Natural killer cell (primary cell): ENCODE measurements around the gene PEX12. TPM values are rescaled to one million over a fixed set of nuclear protein-coding genes. Genes with fewer than 3 reads are reported as not detected.

Experiments used
- ATAC-seq, 3 donors: fragments of 150-1000 bp in 2 of 3; fragments of 200-7000 bp in 1 of 3; cut with Tn5 transposase; 1 replicate in 1 of 3; 2 replicates in 2 of 3; pipeline ENCODE4 v1.10.0; 2021; ENCODE audit warnings: mild to moderate bottlenecking in 2 of 3, moderate library complexity in 2 of 3
- DNase-seq, 2 donors: peaks; one replicate each; pipeline versions ENCODE4 v3.0.0 to v3.0.0-alpha.2; 2013 to 2021; ENCODE audit warnings: mixed read lengths in 1 of 2
- H3K27ac ChIP-seq: one replicate; pipeline ENCODE4 v1.5.1; 2013; ENCODE audit warnings: mild to moderate bottlenecking, low read length
- H3K27me3 ChIP-seq: one replicate; pipeline ENCODE4 v1.6.1; 2013; ENCODE audit warnings: low read length; ENCODE audit not compliant: control insufficient read depth, insufficient read depth
- H3K36me3 ChIP-seq: one replicate; pipeline ENCODE4 v1.6.1; 2013; ENCODE audit warnings: low read length; ENCODE audit not compliant: control insufficient read depth, insufficient read depth
- H3K4me1 ChIP-seq: one replicate; pipeline ENCODE4 v1.6.1; 2013; ENCODE audit warnings: low read length; ENCODE audit not compliant: control insufficient read depth, insufficient read depth
- H3K4me3 ChIP-seq: one replicate; pipeline ENCODE4 v1.5.1; 2013; ENCODE audit warnings: low read length
- H3K9me3 ChIP-seq: one replicate; pipeline ENCODE4 v1.6.1; 2013; ENCODE audit warnings: low read length; ENCODE audit not compliant: control insufficient read depth, insufficient read depth
- H3K27ac Mint-ChIP-seq, 2 donors: one replicate each; pipeline ENCODE4 v1.8.0; 2022; ENCODE audit warnings: mild to moderate bottlenecking in 2 of 2, mixed read lengths in 2 of 2, moderate library complexity in 1 of 2
- H3K27me3 Mint-ChIP-seq, 2 donors: one replicate each; pipeline ENCODE4 v1.8.0; 2022; ENCODE audit warnings: low read depth in 2 of 2, mixed read lengths in 2 of 2
- H3K36me3 Mint-ChIP-seq: one replicate; pipeline ENCODE4 v1.8.0; 2022; ENCODE audit warnings: mixed read lengths
- H3K4me1 Mint-ChIP-seq, 2 donors: one replicate each; pipeline ENCODE4 v1.8.0; 2022; ENCODE audit warnings: mixed read lengths in 2 of 2
- H3K4me3 Mint-ChIP-seq: one replicate; pipeline ENCODE4 v1.8.0; 2022; ENCODE audit warnings: mild to moderate bottlenecking, moderate library complexity, mixed read lengths
- H3K9me3 Mint-ChIP-seq, 2 donors: one replicate each; pipeline ENCODE4 v1.8.0; 2022; ENCODE audit warnings: mixed read lengths in 2 of 2
- WGBS: methylation state at CpG from one replicate; pipeline ENCODE4 v1.1.7; 2013; ENCODE audit warnings: missing lambda C conversion rate; ENCODE audit not compliant: insufficient coverage; 5-methylcytosine and 5-hydroxymethylcytosine counted together
- intact Hi-C: fragments of 100-400 bp; cut with micrococcal nuclease; formaldehyde crosslinking; loops from one replicate; pipeline ENCODE4 v1.14.2; 2022
- total RNA-seq, 4 donors: library from RNA; stranded (reverse); fragments of 120-200 nt in 1 of 4; gene quantifications; one replicate each; pipeline versions ENCODE4 v1.2.3 to v1.2.4, GENCODE V29; 2013 to 2022
- TF ChIP-seq, protein P1 (sequence below): fragments of 200-600 bp; IDR thresholded peaks from one replicate; pipeline ENCODE4 v1.8.0; 2022; ENCODE audit warnings: antibody characterized with exemption

The PEX12 gene
- total RNA-seq, 3 donors from 2014 or later (not counting 1 experiment from before 2014, with no cell fraction given) = 2.5 to 3.0 (median 2.9) TPM

DNA sequence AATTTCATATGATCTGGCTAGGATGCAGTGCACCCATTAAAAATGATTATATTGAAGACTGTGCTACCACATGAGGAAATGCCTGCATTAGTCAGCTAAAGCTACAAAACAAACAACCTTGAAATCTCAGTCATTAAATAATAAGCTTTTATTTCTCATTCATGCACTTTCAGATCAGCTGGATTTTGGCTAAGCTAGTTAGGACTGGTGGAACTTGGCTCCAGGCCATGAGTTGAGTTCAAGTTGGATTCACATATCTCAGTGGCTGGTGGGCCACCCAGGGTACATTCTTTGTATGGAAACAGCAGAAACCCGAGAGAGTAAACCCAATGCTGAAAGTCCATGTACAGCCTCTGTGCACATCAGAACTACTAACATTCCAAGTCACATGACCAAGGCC lies 34.5 kb downstream of the PEX12 start:
- Mint-ChIP-seq H3K4me3 (no peak overlapping the region), H3K27ac (no peak overlapping the region), H3K27me3 (no peaks in the 10 kb centered on the region), H3K36me3 (no peaks in the 10 kb centered on the region), H3K4me1 (peaks cover 25 to 27% of the 10 kb centered on the region in 2 donors), H3K9me3 (no peaks in the 10 kb centered on the region)
- H3K27me3 ChIP-seq = no peaks in the 10 kb centered on the region
- H3K36me3 ChIP-seq = no peaks in the 10 kb centered on the region
- intact Hi-C loops = no loop called here
- 78% methylated on average over 1 of the region's 1 CpG for WGBS
- H3K4me1 ChIP-seq = peaks cover 22% of the 10 kb centered on the region
- ATAC-seq (no peak), DNase-seq (no peak)
- H3K9me3 ChIP-seq = no peaks in the 10 kb centered on the region
- H3K4me3 ChIP-seq = no peak overlapping the region
- TF ChIP-seq, protein P1, sequence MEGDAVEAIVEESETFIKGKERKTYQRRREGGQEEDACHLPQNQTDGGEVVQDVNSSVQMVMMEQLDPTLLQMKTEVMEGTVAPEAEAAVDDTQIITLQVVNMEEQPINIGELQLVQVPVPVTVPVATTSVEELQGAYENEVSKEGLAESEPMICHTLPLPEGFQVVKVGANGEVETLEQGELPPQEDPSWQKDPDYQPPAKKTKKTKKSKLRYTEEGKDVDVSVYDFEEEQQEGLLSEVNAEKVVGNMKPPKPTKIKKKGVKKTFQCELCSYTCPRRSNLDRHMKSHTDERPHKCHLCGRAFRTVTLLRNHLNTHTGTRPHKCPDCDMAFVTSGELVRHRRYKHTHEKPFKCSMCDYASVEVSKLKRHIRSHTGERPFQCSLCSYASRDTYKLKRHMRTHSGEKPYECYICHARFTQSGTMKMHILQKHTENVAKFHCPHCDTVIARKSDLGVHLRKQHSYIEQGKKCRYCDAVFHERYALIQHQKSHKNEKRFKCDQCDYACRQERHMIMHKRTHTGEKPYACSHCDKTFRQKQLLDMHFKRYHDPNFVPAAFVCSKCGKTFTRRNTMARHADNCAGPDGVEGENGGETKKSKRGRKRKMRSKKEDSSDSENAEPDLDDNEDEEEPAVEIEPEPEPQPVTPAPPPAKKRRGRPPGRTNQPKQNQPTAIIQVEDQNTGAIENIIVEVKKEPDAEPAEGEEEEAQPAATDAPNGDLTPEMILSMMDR = no peak
- no peak overlapping the region for H3K27ac ChIP-seq

DNA sequence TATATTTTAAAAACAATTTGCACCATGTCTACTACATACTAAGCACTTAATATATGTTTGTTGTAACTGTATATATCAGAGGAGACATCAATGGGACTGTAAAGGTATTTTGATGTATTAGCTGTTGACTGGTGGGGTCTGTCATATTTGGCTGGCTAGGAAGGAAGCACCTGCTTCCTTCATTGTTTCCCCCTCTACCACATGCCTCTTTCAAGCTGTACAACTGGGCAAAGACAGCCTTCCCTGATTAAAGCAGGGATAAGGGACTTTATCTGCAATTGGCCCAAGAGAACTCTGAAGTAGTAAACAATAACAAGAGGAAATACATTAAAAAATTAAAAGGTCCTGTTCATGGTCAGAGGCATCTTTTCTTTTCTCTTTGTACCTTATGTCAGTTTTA lies 35.4 kb downstream of the PEX12 start:
- H3K9me3 ChIP-seq = no peaks in the 10 kb centered on the region
- Mint-ChIP-seq H3K27ac (peak overlapping the region; percentile 29 to 88), H3K27me3 (no peaks in the 10 kb centered on the region), H3K4me3 (peak overlapping the region; percentile 13), H3K9me3 (no peaks in the 10 kb centered on the region), H3K36me3 (no peaks in the 10 kb centered on the region), H3K4me1 (peaks cover 34 to 35% of the 10 kb centered on the region in 2 donors)
- peaks cover 24% of the 10 kb centered on the region for H3K4me1 ChIP-seq
- H3K4me3 ChIP-seq = no peak overlapping the region
- TF ChIP-seq, protein P1 = no peak
- intact Hi-C loops = no loop called here
- ATAC-seq (no peak), DNase-seq (no peak)
- H3K27me3 ChIP-seq = no peaks in the 10 kb centered on the region
- H3K27ac ChIP-seq = no peak overlapping the region
- no peaks in the 10 kb centered on the region for H3K36me3 ChIP-seq

DNA sequence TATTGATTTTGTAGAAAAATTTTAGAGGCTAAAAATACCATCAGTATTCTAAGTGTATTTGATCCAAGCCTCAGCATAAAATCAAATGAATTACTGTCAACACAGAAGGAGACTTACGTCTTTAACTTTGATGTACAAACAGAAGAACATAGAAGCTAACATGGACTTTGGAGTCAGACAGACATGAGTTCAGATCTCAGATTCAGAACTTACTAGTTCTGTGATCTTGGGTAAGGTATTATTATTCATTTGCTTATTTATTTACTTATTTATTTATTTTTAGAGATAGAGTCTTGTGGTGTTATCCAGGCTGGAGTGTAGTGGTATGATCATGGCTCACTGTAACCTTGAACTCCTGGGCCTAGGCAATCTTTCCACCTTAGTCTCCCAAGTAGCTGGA lies 36.9 kb downstream of the PEX12 start:
- DNase-seq (peak in 1 of 2 donors; percentile 35), ATAC-seq (no peak)
- Mint-ChIP-seq H3K4me3 (peak overlapping the region; percentile 90), H3K27me3 (no peaks in the 10 kb centered on the region), H3K4me1 (peaks cover 46 to 47% of the 10 kb centered on the region in 2 donors), H3K9me3 (no peaks in the 10 kb centered on the region), H3K27ac (peak overlapping the region; percentile 84 to 88), H3K36me3 (no peaks in the 10 kb centered on the region)
- 0% methylated on average over 1 of the region's 1 CpG for WGBS
- Histone ChIP-seq H3K27me3 (no peaks in the 10 kb centered on the region), H3K4me1 (peaks cover 24% of the 10 kb centered on the region), H3K9me3 (no peaks in the 10 kb centered on the region), H3K36me3 (no peaks in the 10 kb centered on the region), H3K27ac (peak overlapping the region; percentile 88), H3K4me3 (peak overlapping the region; percentile 39)
- TF ChIP-seq, protein P1 = no peak
- intact Hi-C loops = loop anchor here (1.0 kb wide), 2 partner anchors 20 to 298 kb away; partner anchors contain the start of gene SLFN5
